Fibroblast of mammary gland (primary cell): ENCODE results near the gene MOGAT1.
"Not testable (repeated sequence)": the region's sequence is repeated elsewhere in the genome, so short reads cannot be mapped to it uniquely, and the experiment has no call there.

Experiments used
- DNase-seq: peaks from one replicate; pipeline ENCODE4 v3.0.0-alpha.2; 2010; ENCODE audit warnings: low read depth
- H3K4me3 ChIP-seq: 2 replicates; pipeline ENCODE4 v1.5.1; 2011; ENCODE audit warnings: low read depth, mild to moderate bottlenecking, low read length, moderate library complexity; ENCODE audit not compliant: control insufficient read depth
- CTCF ChIP-seq: conservative IDR thresholded peaks from 2 replicates; pipeline ENCODE4 v1.5.1; 2011; ENCODE audit warnings: low read depth, low read length, inconsistent platforms; ENCODE audit not compliant: control insufficient read depth, insufficient read depth

The MOGAT1 gene

DNA sequence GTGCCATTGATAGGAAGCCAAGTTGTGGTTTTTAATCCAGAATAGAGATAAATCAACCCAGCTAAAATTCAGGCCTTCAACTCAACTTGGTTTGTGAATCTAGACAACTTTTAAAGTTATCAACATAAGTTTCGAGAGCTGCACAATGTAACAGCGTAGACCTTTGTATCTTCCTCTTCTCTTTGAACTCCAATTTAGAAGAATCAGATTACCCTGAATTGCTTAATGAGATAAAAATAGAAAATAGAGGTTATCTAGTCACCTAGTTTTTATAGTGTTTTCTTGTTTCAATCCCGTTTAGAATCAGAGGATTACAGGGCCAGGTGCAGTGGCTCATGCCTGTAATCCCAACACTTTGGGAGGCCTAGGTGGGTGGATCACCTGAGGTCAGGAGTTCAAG, 12.3 kb downstream of the MOGAT1 start:
- no peak for TF ChIP-seq CTCF
- no peak overlapping the region for H3K4me3 ChIP-seq

GRCh38 chr2:222686086-222686750, 14.8 kb downstream of the MOGAT1 start:
- DNase-seq: no peak
- no peak for TF ChIP-seq CTCF
- no peak overlapping the region for H3K4me3 ChIP-seq

More for the DNA sequence above, 12.3 kb downstream of the MOGAT1 start:
- no peak for DNase-seq

DNA sequence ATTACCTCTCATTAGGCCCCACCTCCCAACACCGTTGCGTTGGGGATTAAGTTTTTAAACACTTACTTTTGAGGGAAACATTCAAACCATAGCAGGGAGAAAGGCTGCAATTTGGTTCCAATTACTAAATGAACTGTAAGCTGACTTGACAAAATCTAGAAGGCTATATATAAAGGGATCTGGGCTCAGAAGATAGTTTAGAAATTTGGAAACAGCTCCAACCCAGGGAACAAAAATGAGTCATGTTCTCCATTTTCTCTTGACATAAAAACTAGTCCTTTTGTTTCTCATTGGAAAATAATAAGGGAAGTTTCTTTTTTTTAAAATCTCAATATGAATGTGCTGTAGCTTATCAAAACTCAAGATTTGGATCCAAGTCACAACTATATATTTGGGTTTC, 17.5 kb downstream of the MOGAT1 start:
- DNase-seq: peak; percentile 56
- no peak for TF ChIP-seq CTCF
- no peak overlapping the region for H3K4me3 ChIP-seq

DNA sequence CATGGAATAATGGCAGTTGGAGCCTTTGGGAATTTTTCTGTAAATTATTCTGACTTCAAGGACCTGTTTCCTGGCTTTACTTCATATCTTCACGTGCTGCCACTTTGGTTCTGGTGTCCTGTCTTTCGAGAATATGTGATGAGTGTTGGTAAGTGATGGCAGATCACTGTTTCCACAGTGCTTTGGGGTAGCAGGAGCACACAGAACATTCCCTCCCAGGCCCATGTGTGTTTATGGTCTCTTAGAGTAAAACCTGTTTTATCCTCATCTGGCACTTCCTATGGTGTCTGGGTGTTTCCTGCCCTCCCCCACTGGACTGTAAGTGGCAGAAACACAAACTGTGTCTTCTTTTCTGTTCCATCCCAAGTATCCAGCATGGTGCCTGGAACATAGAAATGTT, 17.9 kb downstream of the MOGAT1 start:
- TF ChIP-seq CTCF: no peak
- DNase-seq: no peak
- H3K4me3 ChIP-seq: no peak overlapping the region

DNA sequence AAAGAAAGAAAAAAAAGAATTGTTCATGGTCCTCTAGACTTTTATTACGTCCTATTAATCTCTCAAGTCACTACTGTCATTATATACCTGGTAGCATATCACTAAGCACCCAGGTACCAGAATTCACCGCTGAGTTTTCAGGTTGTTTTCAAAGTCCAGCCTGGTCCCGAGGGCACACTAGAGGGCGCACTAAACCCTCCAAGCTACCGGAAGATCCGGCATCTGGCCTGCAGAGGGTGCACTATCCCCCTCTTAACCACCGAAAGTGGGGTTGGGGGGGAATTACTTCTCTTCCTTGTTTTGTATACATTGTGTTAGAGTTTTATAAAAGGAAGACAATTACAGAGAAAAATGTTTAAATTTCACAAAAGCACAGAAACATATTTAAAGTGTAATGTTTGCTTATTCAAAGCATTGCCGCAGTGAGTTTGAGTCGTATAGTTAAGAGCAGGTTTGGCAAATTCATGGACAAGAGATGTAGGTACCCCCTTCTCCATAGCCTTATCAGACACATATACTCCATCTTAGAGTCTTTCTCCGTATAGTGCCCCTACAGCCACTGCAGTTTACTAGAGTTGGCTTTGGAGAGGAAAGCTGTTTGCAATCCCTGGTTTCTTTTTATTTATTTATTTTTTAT, 19.2 kb downstream of the MOGAT1 start:
- peak; percentile 76 for DNase-seq
- peak; percentile 100 for TF ChIP-seq CTCF
- no peak overlapping the region for H3K4me3 ChIP-seq

- not testable (repeated sequence) for DNase-seq
Observed at GRCh38 chr2:222693413-222693812, 22.0 kb downstream of the MOGAT1 start.

GRCh38 chr2:222693837-222694236, 22.4 kb downstream of the MOGAT1 start:
- peak; percentile 51 for DNase-seq
- TF ChIP-seq CTCF: peak; percentile 40
- H3K4me3 ChIP-seq: no peak overlapping the region

More at GRCh38 chr2:222693413-222693812, 22.0 kb downstream of the MOGAT1 start:
- H3K4me3 ChIP-seq: not testable (repeated sequence)
